Panc1 (cell line): ENCODE results near the gene P2RY8. TPM values are rescaled to one million over a fixed set of nuclear protein-coding genes. Genes with fewer than 3 reads are reported as not detected.

Experiments
- ATAC-seq: fragments of 200-7000 bp; cut with Tn5 transposase; 2 replicates; pipeline ENCODE4 v1.9.1; 2020; ENCODE audit warnings: mild to moderate bottlenecking, moderate library complexity
- BruUV-seq: library from RNA; stranded (reverse); fragments of 400-500 nt; replicated peaks from 2 replicates; lab custom pipeline; 2021; lab: Mats Ljungman, UMichigan
- CTCF ChIA-PET: fragments of 300-600 bp; sonication (Branson Sonifier 250); formaldehyde crosslinking; loops from one replicate; lab custom pipeline; 2022; ENCODE audit warnings: antibody characterized with exemption; lab: Charles Lee
- POLR2A ChIA-PET: fragments of 300-600 bp; sonication (Branson Sonifier 250); formaldehyde crosslinking; loops from one replicate; lab custom pipeline; 2022; ENCODE audit warnings: antibody characterized with exemption; lab: Charles Lee
- DNase-seq: peaks from one replicate; pipeline ENCODE4 v3.0.0-alpha.2; 2010; ENCODE audit warnings: low read depth, low spot score
- H3K27ac ChIP-seq: 2 replicates; pipeline ENCODE4 v1.5.1; 2011; ENCODE audit warnings: mild to moderate bottlenecking, low read length, inconsistent platforms
- H3K27me3 ChIP-seq: fragments of 200-500 bp; sonication (Bioruptor generic); 2 replicates; pipeline ENCODE4 v1.6.0; 2014; ENCODE audit warnings: low read length, inconsistent platforms; ENCODE audit not compliant: control insufficient read depth, insufficient read depth
- H3K36me3 ChIP-seq: fragments of 200-500 bp; sonication (Bioruptor generic); 2 replicates; pipeline ENCODE4 v1.5.1; 2014; ENCODE audit warnings: inconsistent platforms, mild to moderate bottlenecking, low read length, moderate library complexity; ENCODE audit not compliant: control insufficient read depth, insufficient read depth
- H3K4me1 ChIP-seq: 2 replicates; pipeline ENCODE4 v1.5.1; 2011; ENCODE audit warnings: inconsistent platforms, mild to moderate bottlenecking, low read length, moderate library complexity; ENCODE audit not compliant: control insufficient read depth, insufficient read depth
- H3K4me3 ChIP-seq, 2 experiments: 2 replicates each; pipeline ENCODE4 v1.5.1; 2011 to 2012; ENCODE audit warnings: low read depth in 2 of 2, low read length in 2 of 2, mild to moderate bottlenecking in 2 of 2, inconsistent platforms in 1 of 2, moderate library complexity in 1 of 2
- H3K9me3 ChIP-seq: fragments of 200-500 bp; sonication (Bioruptor generic); 2 replicates; pipeline ENCODE4 v1.5.1; 2014; ENCODE audit warnings: low read depth, mild to moderate bottlenecking, inconsistent platforms, low read length, moderate library complexity; ENCODE audit not compliant: control insufficient read depth, insufficient read depth
- POLR2AphosphoS5 ChIP-seq: IDR thresholded peaks from 2 replicates; pipeline ENCODE4 v1.6.1; 2012; ENCODE audit warnings: mild to moderate bottlenecking, low read depth, low read length, moderate library complexity
- SIN3A ChIP-seq: IDR thresholded peaks from 2 replicates; pipeline ENCODE4 v1.6.1; 2012; ENCODE audit warnings: low read depth, mild to moderate bottlenecking, low read length, moderate library complexity, borderline replicate concordance; ENCODE audit not compliant: insufficient read depth
- TCF7L2 ChIP-seq: IDR thresholded peaks from 2 replicates; pipeline ENCODE4 v1.6.1; 2011; ENCODE audit warnings: mild to moderate bottlenecking, low read depth, low read length, inconsistent platforms
- in situ Hi-C: cut with HindIII; loops from 2 replicates; pipeline ENCODE4 v1.10.0; 2016; ENCODE audit warnings: low sequenced_read_pairs, low pct_unique_long_range_greater_than_20kb
- intact Hi-C: fragments of 100-400 bp; cut with micrococcal nuclease; formaldehyde crosslinking; loops from one replicate; pipeline ENCODE4 v1.10.0; 2022; ENCODE audit not compliant: unreplicated experiment
- total RNA-seq: library from RNA; stranded (reverse); gene quantifications from one replicate; pipeline ENCODE4 v1.2.1, GENCODE V29; 2021; ENCODE audit not compliant: unreplicated experiment
- TF ChIP-seq, protein P1 (sequence below), 2 experiments: IDR thresholded peaks; 2 replicates each; pipeline ENCODE4 v1.6.1; 2011 to 2012; ENCODE audit warnings: low read depth in 2 of 2, control low read depth in 1 of 2, low read length in 1 of 2, mild to moderate bottlenecking in 1 of 2, moderate library complexity in 1 of 2; ENCODE audit not compliant: insufficient read depth in 1 of 2
- TF ChIP-seq, protein P2 (sequence below): fragments of 450-650 bp; IDR thresholded peaks from 2 replicates; pipeline ENCODE4 v1.5.1; 2017; ENCODE audit warnings: mild to moderate bottlenecking

The P2RY8 gene
- total RNA-seq, 1 experiment from 2014 or later = 0.18 TPM

DNA sequence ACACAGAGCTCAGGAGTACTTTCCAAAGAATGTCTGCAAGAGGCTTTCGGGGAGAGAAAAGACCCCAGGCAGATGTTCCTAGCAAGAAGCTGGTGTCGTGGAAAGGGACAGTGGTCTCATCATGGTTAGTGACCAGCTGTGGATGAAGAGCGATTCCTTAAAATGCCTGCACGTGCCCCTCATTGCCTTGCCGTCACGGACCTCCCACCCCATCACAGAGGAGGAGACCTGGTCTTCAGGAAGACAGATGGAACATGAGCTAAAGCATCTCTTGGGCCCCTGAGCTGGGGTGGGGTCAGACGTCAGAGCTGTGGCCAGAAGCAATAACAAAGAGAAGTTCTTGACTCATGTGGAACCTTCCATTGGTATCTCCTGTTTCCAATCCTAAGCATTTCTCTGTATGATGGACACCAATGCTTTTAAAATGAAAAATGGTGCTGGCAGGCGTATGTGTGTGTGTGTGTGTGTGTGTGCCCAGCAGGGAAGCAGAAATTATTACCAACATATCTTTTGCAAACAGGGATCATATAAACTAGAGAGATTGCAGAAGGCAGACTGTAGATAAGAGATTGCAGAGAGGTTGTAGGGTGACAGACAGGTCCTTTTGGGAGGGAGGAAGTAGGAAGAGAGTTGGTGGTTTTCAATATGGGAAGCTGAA lies 59.1 kb downstream of the P2RY8 start:
- intact Hi-C loops = no loop called here
- no TSS peak for BruUV-seq

DNA sequence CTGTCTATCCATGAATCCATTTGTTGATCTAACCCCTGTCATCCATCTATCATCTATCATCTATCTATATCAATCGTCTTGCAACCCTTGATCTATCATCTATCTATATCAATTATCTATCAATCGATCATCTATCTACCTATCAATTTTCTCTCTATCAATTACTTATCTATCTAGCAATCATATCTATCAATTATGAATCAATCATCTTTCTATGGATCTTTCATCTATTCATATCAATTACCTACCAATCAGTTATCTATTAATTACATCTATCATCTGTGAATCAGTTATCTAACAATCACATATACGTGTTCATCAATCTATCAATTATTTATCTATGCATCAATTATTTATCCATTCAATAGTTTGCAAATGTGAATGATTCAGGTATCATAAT lies 59.8 kb downstream of the P2RY8 start:
- POLR2A ChIA-PET = no interaction called here
- in situ Hi-C loops (no loop called here), intact Hi-C loops (no loop called here)
- ATAC-seq (no peak), DNase-seq (no peak)
- CTCF ChIA-PET = no interaction called here
- no peaks in the 10 kb centered on the region for H3K27me3 ChIP-seq
- BruUV-seq = no TSS peak
- no peak overlapping the region for H3K27ac ChIP-seq
- H3K4me3 ChIP-seq = no peak overlapping the region
- no peaks in the 10 kb centered on the region for H3K9me3 ChIP-seq
- TF ChIP-seq, protein P1, sequence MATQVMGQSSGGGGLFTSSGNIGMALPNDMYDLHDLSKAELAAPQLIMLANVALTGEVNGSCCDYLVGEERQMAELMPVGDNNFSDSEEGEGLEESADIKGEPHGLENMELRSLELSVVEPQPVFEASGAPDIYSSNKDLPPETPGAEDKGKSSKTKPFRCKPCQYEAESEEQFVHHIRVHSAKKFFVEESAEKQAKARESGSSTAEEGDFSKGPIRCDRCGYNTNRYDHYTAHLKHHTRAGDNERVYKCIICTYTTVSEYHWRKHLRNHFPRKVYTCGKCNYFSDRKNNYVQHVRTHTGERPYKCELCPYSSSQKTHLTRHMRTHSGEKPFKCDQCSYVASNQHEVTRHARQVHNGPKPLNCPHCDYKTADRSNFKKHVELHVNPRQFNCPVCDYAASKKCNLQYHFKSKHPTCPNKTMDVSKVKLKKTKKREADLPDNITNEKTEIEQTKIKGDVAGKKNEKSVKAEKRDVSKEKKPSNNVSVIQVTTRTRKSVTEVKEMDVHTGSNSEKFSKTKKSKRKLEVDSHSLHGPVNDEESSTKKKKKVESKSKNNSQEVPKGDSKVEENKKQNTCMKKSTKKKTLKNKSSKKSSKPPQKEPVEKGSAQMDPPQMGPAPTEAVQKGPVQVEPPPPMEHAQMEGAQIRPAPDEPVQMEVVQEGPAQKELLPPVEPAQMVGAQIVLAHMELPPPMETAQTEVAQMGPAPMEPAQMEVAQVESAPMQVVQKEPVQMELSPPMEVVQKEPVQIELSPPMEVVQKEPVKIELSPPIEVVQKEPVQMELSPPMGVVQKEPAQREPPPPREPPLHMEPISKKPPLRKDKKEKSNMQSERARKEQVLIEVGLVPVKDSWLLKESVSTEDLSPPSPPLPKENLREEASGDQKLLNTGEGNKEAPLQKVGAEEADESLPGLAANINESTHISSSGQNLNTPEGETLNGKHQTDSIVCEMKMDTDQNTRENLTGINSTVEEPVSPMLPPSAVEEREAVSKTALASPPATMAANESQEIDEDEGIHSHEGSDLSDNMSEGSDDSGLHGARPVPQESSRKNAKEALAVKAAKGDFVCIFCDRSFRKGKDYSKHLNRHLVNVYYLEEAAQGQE (IDR thresholded peaks at IDR 0.05; ENCODE audit: insufficient read depth in 1 of 2, low read depth in 2 of 2, low read length in 1 of 2) = no peak
- no peak for TF ChIP-seq TCF7L2
- no peak for TF ChIP-seq SIN3A
- TF ChIP-seq, protein P2, sequence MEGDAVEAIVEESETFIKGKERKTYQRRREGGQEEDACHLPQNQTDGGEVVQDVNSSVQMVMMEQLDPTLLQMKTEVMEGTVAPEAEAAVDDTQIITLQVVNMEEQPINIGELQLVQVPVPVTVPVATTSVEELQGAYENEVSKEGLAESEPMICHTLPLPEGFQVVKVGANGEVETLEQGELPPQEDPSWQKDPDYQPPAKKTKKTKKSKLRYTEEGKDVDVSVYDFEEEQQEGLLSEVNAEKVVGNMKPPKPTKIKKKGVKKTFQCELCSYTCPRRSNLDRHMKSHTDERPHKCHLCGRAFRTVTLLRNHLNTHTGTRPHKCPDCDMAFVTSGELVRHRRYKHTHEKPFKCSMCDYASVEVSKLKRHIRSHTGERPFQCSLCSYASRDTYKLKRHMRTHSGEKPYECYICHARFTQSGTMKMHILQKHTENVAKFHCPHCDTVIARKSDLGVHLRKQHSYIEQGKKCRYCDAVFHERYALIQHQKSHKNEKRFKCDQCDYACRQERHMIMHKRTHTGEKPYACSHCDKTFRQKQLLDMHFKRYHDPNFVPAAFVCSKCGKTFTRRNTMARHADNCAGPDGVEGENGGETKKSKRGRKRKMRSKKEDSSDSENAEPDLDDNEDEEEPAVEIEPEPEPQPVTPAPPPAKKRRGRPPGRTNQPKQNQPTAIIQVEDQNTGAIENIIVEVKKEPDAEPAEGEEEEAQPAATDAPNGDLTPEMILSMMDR = no peak
- no peak for TF ChIP-seq POLR2AphosphoS5
- no peaks in the 10 kb centered on the region for H3K36me3 ChIP-seq
- H3K4me1 ChIP-seq = no peaks in the 10 kb centered on the region

More for the DNA sequence above, 59.1 kb downstream of the P2RY8 start:
- CTCF ChIA-PET = no interaction called here
- ATAC-seq (no peak), DNase-seq (no peak)
- POLR2A ChIA-PET = no interaction called here
- in situ Hi-C loops = no loop called here
- H3K4me1 ChIP-seq = no peaks in the 10 kb centered on the region
- no peaks in the 10 kb centered on the region for H3K36me3 ChIP-seq
- TF ChIP-seq POLR2AphosphoS5 (no peak), SIN3A (no peak)
- H3K9me3 ChIP-seq = no peaks in the 10 kb centered on the region
- no peak overlapping the region for H3K27ac ChIP-seq
- no peak overlapping the region for H3K4me3 ChIP-seq
- no peaks in the 10 kb centered on the region for H3K27me3 ChIP-seq

DNA sequence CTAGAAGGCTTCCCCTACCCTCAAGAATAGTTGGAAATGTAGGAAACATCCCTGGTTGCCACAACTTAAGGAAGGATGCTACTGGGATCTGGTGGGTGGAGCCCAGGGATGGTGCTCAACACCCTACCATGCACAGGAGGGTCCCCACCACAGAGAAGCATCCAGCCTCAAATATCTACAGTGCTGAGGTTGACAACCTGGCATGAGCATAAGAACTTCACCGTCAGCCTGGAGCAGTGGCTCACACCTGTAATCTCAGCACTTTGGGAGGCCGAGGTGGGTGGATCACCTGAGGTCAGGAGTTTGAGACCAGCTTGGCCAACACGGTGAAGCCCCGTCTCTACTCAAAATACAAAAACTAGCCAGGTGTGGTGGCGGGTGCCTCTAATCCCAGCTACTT lies 60.3 kb downstream of the P2RY8 start:
- ChIA-PET CTCF (no interaction called here), POLR2A (no interaction called here)
- BruUV-seq = no TSS peak
- DNase-seq = no peak
- in situ Hi-C loops (no loop called here), intact Hi-C loops (no loop called here)
- no peaks in the 10 kb centered on the region for H3K27me3 ChIP-seq
- H3K4me1 ChIP-seq = no peaks in the 10 kb centered on the region
- no peaks in the 10 kb centered on the region for H3K36me3 ChIP-seq
- no peak overlapping the region for H3K4me3 ChIP-seq
- TF ChIP-seq, protein P2 = no peak
- TF ChIP-seq TCF7L2 (no peak), SIN3A (no peak), POLR2AphosphoS5 (no peak)
- TF ChIP-seq, protein P1 (IDR thresholded peaks at IDR 0.05; ENCODE audit: insufficient read depth in 1 of 2, low read depth in 2 of 2, low read length in 1 of 2) = no peak
- no peaks in the 10 kb centered on the region for H3K9me3 ChIP-seq
- H3K27ac ChIP-seq = no peak overlapping the region
- ATAC-seq = no peak
